HuH-7 (cell line): ENCODE measurements around the gene MRPS10.

Source experiments
- DNase-seq: peaks from one replicate; pipeline ENCODE4 v3.0.0; 2011; ENCODE audit warnings: low spot score

The MRPS10 gene

GRCh38 chr6:42217519-42218367, at the start of gene MRPS10:
Gene MRPS10 (minus strand): TSS chr6:42217861. CDS start chr6:42217849, 12 bp downstream.
- DNase-seq = peak; percentile 62

- no peak for DNase-seq
These were observed 48.9 kb upstream of the MRPS10 start for GRCh38 chr6:42266538-42266937.

- no peak for DNase-seq
These were observed 47.3 kb upstream of the MRPS10 start for GRCh38 chr6:42264852-42265390.

- DNase-seq = no peak
These were observed 46.6 kb upstream of the MRPS10 start for GRCh38 chr6:42264162-42264851.

GRCh38 chr6:42263165-42263728, 45.6 kb upstream of the MRPS10 start:
- DNase-seq = no peak

DNA sequence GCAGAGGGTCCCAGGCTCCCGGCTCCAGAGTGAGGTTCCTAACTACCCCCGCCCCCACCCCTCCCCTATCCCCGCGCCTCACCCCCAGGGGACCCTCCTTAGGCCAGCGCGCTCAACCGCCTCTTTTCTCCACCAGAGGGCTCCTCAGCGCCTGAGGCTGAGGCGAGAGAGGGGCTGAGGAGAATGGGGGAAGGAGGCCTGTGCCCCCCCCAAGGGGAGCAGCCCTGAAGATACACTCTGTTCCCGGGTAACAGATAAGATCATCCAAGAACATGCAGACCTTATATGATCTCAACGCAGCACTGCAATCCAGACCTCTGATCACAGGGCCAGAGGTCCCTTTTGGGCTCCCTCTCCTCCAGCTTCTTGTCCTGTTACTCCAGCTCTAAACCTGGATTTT, 43.3 kb upstream of the MRPS10 start:
- peak; percentile 65 for DNase-seq

DNA sequence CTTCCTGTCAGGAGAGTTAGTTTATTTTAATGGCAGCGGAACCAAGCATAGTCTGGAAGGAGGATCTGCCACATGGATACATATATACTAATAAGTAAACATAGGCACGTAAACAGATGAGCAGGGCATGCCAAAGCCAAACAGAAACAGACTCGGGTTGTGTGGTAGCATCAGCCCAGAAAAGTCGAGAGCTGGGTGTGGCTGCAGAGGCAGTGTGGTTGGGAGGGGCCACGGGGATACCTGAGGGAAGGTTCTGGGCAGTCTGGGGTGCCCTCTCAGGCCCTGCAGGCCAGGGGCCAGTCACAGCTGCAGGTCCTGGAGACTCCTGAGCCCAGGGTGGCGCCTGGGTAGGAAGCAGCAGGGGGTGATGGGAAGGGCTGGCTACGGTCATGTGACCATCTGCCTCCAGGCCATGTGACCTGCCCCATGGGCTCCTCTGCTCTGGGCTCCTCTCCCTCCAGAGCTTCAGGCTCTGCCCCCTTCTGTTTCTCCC, 42.8 kb upstream of the MRPS10 start:
- peak; percentile 83 for DNase-seq

- DNase-seq = no peak
These were observed 42.3 kb upstream of the MRPS10 start for GRCh38 chr6:42259841-42260395.

DNA sequence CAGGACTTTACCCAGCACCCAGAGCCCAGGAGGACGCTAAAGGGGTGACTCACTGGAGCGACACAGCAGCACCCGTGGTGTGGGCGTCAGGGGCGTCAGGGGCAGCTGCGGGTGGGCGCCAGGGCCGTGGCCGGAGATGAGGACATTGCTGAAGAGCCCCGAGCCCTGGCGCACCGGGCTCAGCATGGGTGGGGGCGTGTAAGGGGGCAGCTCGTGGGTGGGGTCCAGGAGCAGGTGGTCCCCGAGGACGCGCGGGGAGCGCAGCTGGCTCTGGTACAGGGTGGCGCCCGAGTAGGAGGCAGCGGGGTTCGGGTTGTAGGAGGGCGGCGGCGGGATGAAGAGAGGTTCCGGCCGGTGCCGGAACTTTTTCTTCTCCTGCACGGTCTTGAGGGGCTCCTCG, 41.6 kb upstream of the MRPS10 start:
- DNase-seq = no peak

DNA sequence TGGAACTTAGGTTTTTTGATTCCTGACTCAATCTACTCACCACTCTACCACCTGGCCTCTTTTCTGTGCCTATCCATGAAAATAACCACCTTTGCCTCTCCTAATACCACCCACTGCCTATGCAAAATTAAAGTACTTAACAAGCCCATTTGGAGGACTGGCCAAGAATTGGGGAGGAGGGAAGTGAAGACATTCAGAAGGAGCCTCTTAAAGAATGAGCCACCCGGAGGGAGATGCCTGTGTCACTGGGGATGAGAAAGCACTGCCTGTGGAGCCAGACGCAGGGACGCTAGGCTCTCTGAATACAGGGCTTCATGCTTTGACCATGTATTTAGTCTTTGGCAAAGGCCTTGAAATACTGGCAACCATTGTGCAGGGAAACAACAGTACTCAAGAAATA, 40.0 kb upstream of the MRPS10 start:
- no peak for DNase-seq

DNA sequence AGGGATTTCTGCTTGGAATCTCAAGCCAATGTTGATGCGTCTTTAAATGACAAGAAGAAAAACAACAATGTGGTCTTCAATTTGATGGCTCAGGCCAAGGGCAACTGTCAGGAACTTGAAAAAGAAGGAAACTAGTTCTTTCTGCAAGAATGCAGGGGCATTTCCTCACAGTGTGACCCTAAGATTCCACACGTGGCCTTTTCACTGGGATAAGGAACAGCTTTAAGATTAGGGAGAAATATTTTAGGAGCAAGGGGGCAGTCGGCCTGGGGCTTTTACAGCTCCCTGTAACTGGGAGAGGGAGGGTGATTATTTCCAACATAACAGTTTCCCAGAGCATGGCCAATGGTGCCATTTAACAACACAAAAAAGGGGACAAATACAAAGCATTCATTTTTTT, 39.4 kb upstream of the MRPS10 start:
- DNase-seq = no peak

DNA sequence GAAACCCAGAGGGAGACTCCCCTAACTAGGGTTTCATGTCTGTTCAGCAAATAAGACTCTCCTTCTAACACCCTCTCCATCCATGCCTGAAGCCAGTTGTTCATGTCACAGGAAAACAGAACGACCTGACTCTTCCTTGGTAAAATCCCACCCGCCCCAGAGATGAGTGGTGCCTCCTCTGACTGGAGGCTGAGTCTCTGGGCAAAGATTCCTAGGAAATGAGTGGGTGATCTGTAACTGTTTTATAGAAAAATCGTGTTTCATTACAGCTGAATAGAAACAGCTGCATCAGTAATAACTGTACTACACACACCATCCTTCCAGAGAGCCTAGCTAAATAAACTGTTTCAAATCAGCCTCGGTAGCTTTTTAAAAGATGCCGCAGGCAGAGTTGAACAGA, 37.4 kb upstream of the MRPS10 start:
- no peak for DNase-seq

DNA sequence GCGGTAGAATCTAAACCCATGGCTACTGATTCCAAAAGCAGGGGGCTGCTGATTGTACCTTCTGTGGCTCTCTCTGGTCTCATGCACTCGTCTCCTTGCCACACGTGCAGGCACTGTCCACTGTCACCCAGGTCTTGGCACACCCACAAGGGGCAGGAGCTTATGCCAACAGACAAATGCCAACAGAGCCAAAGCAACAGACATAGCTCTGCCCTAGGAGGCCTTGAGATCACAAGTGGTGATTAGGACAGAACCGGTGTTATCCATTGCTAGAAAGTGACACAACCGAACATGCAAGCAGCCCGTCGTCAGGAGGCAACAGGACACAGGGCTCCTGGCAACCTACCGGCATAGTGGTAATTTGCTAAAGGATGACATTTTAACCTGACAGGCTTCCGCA, 36.8 kb upstream of the MRPS10 start:
- no peak for DNase-seq

GRCh38 chr6:42251911-42252637, 34.4 kb upstream of the MRPS10 start:
- no peak for DNase-seq

DNA sequence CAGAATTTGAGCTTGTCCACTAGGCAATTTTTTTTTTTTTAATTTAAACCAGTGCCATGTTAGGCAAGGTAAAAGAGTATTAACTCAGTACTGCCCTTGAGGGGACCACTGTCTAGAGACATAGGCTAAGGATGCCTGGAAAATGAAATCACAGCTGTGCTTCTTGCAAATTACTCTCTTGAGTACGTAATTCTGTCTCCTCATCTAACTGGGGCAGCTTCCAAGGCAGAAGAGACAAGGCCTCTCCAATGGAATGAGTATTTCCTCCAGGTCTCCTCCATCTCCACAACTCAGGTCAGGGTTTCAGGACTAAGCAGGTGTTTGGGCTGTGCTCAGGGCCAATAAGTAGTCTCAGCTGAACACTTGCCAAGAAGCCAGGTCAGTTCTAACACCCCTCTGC, 33.8 kb upstream of the MRPS10 start:
- DNase-seq = no peak

DNA sequence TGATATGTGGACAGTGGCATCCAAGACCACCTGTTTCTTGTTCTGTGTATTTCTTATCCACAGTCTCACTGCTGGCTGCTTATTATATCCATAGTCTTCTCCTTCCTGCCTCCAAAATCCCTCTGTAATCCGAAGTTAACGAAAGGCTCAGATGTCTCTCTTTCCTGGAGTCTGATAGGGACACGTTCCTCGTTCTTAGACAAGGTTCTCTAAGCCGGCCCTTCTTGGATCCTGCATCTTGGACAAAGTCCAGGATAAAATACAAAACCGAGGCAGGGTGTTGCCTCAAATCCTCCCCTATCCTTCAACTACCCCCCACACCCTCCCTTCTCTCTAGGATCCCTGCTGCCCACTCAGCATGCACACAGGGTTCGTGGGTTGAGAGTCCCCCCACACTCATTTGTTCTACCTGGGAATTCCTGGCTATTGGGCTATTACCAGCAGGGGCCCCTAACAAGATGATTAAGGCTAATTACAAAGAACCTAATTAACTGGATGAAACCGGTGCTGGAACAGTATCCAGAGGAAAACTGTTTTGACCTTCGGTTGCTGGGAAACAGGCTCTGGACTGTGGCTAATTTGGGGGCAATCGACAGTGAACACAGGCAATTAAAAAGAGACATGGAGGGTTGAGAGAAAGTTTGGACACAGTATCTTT, 32.7 kb upstream of the MRPS10 start:
- DNase-seq = no peak

DNA sequence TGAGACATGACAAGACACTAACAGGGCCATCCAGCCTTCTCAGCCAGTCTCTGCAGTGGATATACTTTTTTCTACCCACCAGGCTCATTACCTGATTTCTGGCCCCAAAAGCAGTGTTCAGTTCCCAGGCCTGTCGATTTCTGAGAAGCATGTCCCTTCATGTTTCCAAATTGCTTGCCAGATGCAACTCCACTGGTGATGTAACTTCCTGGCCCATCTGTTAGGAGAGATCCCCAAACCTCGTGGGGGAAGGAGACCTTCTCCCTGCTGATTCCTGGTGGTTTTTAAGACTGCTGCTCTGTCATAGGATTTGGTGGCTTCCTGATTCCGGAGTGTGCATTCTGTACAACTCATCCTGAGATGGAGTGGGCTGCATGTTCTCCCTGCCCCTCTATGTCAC, 31.6 kb upstream of the MRPS10 start:
- no peak for DNase-seq

- no peak for DNase-seq
These were observed 25.4 kb upstream of the MRPS10 start for GRCh38 chr6:42243046-42243445.

DNA sequence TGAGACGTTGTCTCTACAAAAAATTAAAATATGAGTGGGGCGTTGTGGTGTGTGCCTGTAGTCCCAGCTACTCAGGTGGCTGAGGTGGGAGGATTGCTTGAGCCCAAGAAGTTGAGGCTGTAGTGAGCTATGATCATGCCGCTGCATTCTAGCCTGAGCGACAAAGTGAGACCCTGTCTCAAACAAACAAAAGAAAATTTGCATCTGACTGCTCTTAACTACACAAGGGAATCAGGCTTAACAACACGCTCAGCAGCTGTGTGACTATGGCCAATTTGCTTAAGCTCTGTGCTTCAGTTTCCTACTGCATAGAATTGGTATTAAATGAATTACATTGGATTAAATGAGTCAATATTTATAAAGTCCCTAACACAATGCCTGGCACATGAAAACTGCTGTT, 24.3 kb upstream of the MRPS10 start:
- no peak for DNase-seq

DNA sequence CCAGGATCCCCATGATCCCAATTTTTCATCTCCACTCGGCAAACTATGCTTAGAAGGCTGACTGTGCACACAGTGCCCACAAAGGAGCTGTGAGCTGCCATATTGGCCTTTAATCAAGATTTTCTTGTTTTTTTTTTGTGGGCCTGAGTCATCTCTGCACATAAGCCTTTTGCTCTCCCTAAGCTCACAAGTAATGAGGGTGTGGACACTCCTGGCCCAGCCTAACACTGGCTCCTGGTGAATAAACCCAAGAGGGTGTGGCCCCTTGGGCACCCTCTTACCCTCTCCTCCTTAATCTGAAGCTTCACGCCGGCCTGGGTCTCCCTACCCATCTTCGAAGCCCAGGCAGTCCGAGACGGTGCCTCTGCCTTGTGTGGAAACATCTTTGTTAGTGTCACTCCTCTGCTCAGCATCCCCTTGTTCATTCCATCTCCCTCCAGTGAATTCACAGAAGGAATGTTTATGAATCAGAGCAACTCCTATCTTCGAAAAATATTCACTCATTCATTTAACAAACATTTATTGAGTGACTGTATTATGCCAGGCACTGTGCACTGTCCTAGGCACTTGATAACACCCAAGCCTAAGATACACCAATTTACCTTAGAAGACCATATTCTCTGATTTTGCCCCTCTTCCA, 22.2 kb upstream of the MRPS10 start:
- no peak for DNase-seq

DNA sequence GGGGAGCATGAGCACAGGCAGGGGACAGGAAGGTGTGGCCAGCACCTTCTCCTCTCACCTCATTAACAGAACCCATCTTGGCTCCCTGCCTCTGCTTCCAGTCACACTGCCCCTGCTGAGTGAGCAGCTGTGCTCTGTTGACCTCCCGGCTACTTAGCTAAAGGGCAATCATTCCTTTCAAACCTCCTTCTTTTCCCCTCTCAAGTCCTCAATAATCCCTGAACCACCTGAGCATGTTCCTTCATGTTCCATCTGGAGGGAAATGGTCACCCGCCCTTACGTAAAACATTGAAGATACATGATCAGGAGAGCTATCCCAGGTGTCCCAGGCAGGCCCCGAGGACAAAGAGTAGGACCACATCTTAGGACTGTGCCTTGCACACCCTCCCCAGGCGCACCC, 21.7 kb upstream of the MRPS10 start:
- DNase-seq = no peak
